GM23338 (cell line): ENCODE results near the gene ZNF22. TPM values are rescaled to one million over a fixed set of nuclear protein-coding genes. Genes with fewer than 3 reads are reported as not detected.

Experiments used
- ATAC-seq: fragments of 200-7000 bp; cut with Tn5 transposase; 3 replicates; pipeline ENCODE4 v1.9.1; 2020
- DNase-seq: peaks from one replicate; pipeline ENCODE4 v3.0.0-alpha.2; 2015; ENCODE audit warnings: low spot score
- H2AFZ ChIP-seq: fragments of 200-600 bp; sonication (generic); 2 replicates; pipeline ENCODE4 v1.8.0; 2016; ENCODE audit warnings: antibody characterized with exemption, mild to moderate bottlenecking, moderate library complexity
- H3F3A ChIP-seq: fragments of 200-600 bp; sonication (generic); replicated peaks from 2 replicates; pipeline ENCODE4 v1.8.0; 2017; ENCODE audit warnings: antibody characterized with exemption, mixed run types, low read depth
- H3K27ac ChIP-seq: fragments of 200-600 bp; sonication (generic); 2 replicates; pipeline ENCODE4 v1.6.1; 2016; ENCODE audit warnings: low read depth
- H3K27me3 ChIP-seq: fragments of 200-600 bp; sonication (generic); 2 replicates; pipeline ENCODE4 v1.8.0; 2016; ENCODE audit warnings: mild to moderate bottlenecking, mixed run types, moderate library complexity; ENCODE audit not compliant: insufficient read depth
- H3K36me3 ChIP-seq: fragments of 200-600 bp; sonication (generic); 2 replicates; pipeline ENCODE4 v1.8.0; 2016; ENCODE audit warnings: mild to moderate bottlenecking; ENCODE audit not compliant: insufficient read depth
- H3K4me1 ChIP-seq: fragments of 200-600 bp; sonication (generic); 2 replicates; pipeline ENCODE4 v1.8.0; 2016; ENCODE audit warnings: mild to moderate bottlenecking, moderate library complexity; ENCODE audit not compliant: insufficient read depth
- H3K4me2 ChIP-seq: fragments of 200-600 bp; sonication (generic); 2 replicates; pipeline ENCODE4 v1.7.1; 2017; ENCODE audit warnings: mixed run types
- H3K4me3 ChIP-seq: fragments of 200-600 bp; sonication (generic); 2 replicates; pipeline ENCODE4 v1.6.1; 2016; ENCODE audit warnings: mixed run types
- H3K79me2 ChIP-seq: fragments of 200-600 bp; sonication (generic); replicated peaks from 2 replicates; pipeline ENCODE4 v1.8.0; 2017; ENCODE audit warnings: mild to moderate bottlenecking; ENCODE audit not compliant: insufficient read depth
- H3K9me2 ChIP-seq: fragments of 200-600 bp; sonication (generic); 2 replicates; pipeline ENCODE4 v1.8.0; 2017; ENCODE audit not compliant: insufficient read depth
- H4K20me1 ChIP-seq: fragments of 200-600 bp; sonication (generic); replicated peaks from 2 replicates; pipeline ENCODE4 v1.8.0; 2017; ENCODE audit warnings: mild to moderate bottlenecking; ENCODE audit not compliant: insufficient read depth
- H3K27ac Mint-ChIP-seq: 2 replicates; pipeline ENCODE4 v1.8.0; 2020; ENCODE audit warnings: inconsistent platforms, mild to moderate bottlenecking, moderate library complexity, mixed read lengths
- H3K27me3 Mint-ChIP-seq: 3 replicates; pipeline ENCODE4 v1.8.0; 2022; ENCODE audit warnings: low read depth, mild to moderate bottlenecking, moderate library complexity, mixed read lengths, inconsistent platforms; ENCODE audit not compliant: insufficient read depth, poor library complexity
- H3K36me3 Mint-ChIP-seq: 3 replicates; pipeline ENCODE4 v1.8.0; 2021; ENCODE audit warnings: low read depth, mild to moderate bottlenecking, inconsistent platforms, moderate library complexity, mixed read lengths
- H3K4me1 Mint-ChIP-seq: 3 replicates; pipeline ENCODE4 v1.8.0; 2020; ENCODE audit warnings: mild to moderate bottlenecking, inconsistent platforms, mixed read lengths
- H3K4me3 Mint-ChIP-seq: 3 replicates; pipeline ENCODE4 v1.8.0; 2021; ENCODE audit warnings: moderate library complexity, mild to moderate bottlenecking, inconsistent platforms, mixed read lengths
- H3K9me3 Mint-ChIP-seq: 3 replicates; pipeline ENCODE4 v1.8.0; 2020; ENCODE audit warnings: moderate library complexity, mild to moderate bottlenecking, inconsistent platforms, mixed read lengths
- JUNB ChIP-seq: IDR thresholded peaks from one replicate; pipeline ENCODE4 v1.6.1; 2016; ENCODE audit warnings: antibody characterized with exemption; ENCODE audit not compliant: unreplicated experiment
- STAT1 ChIP-seq: IDR thresholded peaks from one replicate; pipeline ENCODE4 v1.6.1; 2016; ENCODE audit warnings: antibody characterized with exemption; ENCODE audit not compliant: unreplicated experiment
- ZNF331 ChIP-seq: fragments of 250-450 bp; sonication (Bioruptor Pico); IDR thresholded peaks from 2 replicates; pipeline ENCODE4 v1.5.0; 2020; ENCODE audit warnings: low read depth, mild to moderate bottlenecking, moderate library complexity
- polyA plus RNA-seq: library from polyadenylated mRNA; unstranded; fragments of >200 nt; fragmentation: Nextera tagmentation; extraction: Ambion mirVana; gene quantifications from 2 replicates; pipeline ENCODE4 v1.2.1, GENCODE V29; 2016
- total RNA-seq: library from RNA; depleted of rRNA; stranded (reverse); fragments of >200 nt; shearing (Covaris generic); gene quantifications from 2 replicates; pipeline ENCODE4 v1.2.3, GENCODE V29; 2014; rRNA removed

Gene ZNF22
- total and polyA plus RNA-seq, 2 experiments from 2014 or later = 40.5 to 81.8 TPM

DNA sequence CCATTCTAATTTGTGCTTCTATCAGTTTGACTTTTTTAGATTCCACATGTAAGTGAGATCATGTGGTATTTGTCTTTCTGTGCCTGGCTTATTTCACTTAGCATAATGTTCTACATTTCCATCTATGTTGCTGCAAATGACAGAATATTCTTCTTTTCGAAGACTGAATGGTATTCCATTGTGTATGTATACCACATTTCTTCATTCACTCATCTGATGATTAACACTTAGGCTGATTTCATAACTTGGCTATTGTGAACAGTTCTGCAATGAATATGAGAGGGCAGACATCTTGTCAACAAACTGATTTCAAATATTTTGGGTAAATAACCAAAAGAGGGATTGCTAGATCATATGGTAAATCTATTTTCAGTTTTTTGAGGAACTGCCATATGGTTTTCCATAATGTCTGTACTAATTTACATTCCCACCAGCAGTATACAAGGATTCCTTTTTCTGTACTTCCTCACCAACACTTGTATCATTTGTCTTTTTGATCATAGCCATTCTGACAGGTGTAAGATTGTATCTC lies 52.9 kb downstream of the ZNF22 start:
- DNase-seq (no peak), ATAC-seq (no peak)
- H3K36me3 ChIP-seq = no peaks in the 10 kb centered on the region
- no peak overlapping the region for H3K27ac Mint-ChIP-seq
- H3K9me2 ChIP-seq = 0 out of 2 replicates have a peak, but pooled peaks cover 2% of the 10 kb centered on the region
- H3K4me1 ChIP-seq = no peaks in the 10 kb centered on the region
- no peak overlapping the region for H3K27ac ChIP-seq
- H3K4me1 Mint-ChIP-seq = peaks cover 2% of the 10 kb centered on the region
- H3K27me3 Mint-ChIP-seq = no peaks in the 10 kb centered on the region
- H3K4me2 ChIP-seq = no peak overlapping the region
- H4K20me1 ChIP-seq = no peaks in the 10 kb centered on the region
- TF ChIP-seq JUNB (no peak), ZNF331 (no peak), STAT1 (no peak)
- no peak overlapping the region for H3K4me3 Mint-ChIP-seq
- no peaks in the 10 kb centered on the region for H3K36me3 Mint-ChIP-seq
- H3K9me3 Mint-ChIP-seq = no peaks in the 10 kb centered on the region
- no peaks in the 10 kb centered on the region for H3K27me3 ChIP-seq
- no peak overlapping the region for H3K4me3 ChIP-seq
- no peaks in the 10 kb centered on the region for H3K79me2 ChIP-seq
- H2AFZ ChIP-seq = no peak overlapping the region
- H3F3A ChIP-seq = no peaks in the 10 kb centered on the region

Other genes starting within 250 kb of the ZNF22 start
- not detected in 2 replicates for gene TMEM72, start 89.6 kb upstream of the ZNF22 start, total RNA-seq
- gene TMEM72, start 89.6 kb upstream of the ZNF22 start, polyA plus RNA-seq = not detected in 2 replicates
- 10.3 and 12.4 TPM in 2 replicates for gene RASSF4, start 41.1 kb upstream of the ZNF22 start, total RNA-seq
- gene RASSF4, start 41.1 kb upstream of the ZNF22 start, polyA plus RNA-seq = 13.6 and 17.8 TPM in 2 replicates
- gene DEPP1, start 22.1 kb upstream of the ZNF22 start, total RNA-seq = 0.12 and 1.3 TPM in 2 replicates
- gene DEPP1, start 22.1 kb upstream of the ZNF22 start, polyA plus RNA-seq = 0.37 TPM in 2 replicates